GM18951 (cell line): Measurements from ENCODE around the gene EEF1A2.
"Not testable (repeated sequence)": the region's sequence is repeated elsewhere in the genome, so short reads cannot be mapped to it uniquely, and the experiment has no call there.

ENCODE experiments used
- POLR2A ChIP-seq: IDR thresholded peaks from 4 replicates; pipeline ENCODE4 v1.6.1; 2011; ENCODE audit warnings: mild to moderate bottlenecking; ENCODE audit not compliant: insufficient read length, insufficient read depth; ENCODE audit errors: extremely low read depth
- in situ Hi-C: fragments of 300-500 bp; cut with MboI; formaldehyde crosslinking; loops from one replicate; pipeline ENCODE4 v1.12.0; 2022; ENCODE audit warnings: low sequenced_read_pairs, mixed read lengths, inconsistent platforms; ENCODE audit not compliant: unreplicated experiment

The EEF1A2 gene

GRCh38 chr20:63487781-63488241 is 11.1 kb downstream of the EEF1A2 start:
- in situ Hi-C loops, result no loop called here
- no peak for TF ChIP-seq POLR2A

- in situ Hi-C loops, result no loop called here
- TF ChIP-seq POLR2A, result no peak
These were observed 11.6 kb downstream of the EEF1A2 start for GRCh38 chr20:63487116-63487764.

GRCh38 chr20:63486300-63486855 is 12.5 kb downstream of the EEF1A2 start:
- TF ChIP-seq POLR2A, result no peak
- in situ Hi-C loops, result no loop called here

GRCh38 chr20:63484651-63485403 is 14.1 kb downstream of the EEF1A2 start:
- TF ChIP-seq POLR2A, result no peak
- in situ Hi-C loops, result no loop called here

- TF ChIP-seq POLR2A, result no peak
- in situ Hi-C loops, result no loop called here
These were observed 14.6 kb downstream of the EEF1A2 start for GRCh38 chr20:63484236-63484635.

GRCh38 chr20:63483834-63484233 is 15.0 kb downstream of the EEF1A2 start:
- in situ Hi-C loops, result no loop called here
- no peak for TF ChIP-seq POLR2A

GRCh38 chr20:63482021-63482587 is 16.8 kb downstream of the EEF1A2 start:
- no peak for TF ChIP-seq POLR2A
- in situ Hi-C loops, result no loop called here

GRCh38 chr20:63481503-63481902 is 17.4 kb downstream of the EEF1A2 start:
- TF ChIP-seq POLR2A, result no peak
- in situ Hi-C loops, result no loop called here

- in situ Hi-C loops, result not testable (repeated sequence)
These were observed 19.0 kb downstream of the EEF1A2 start for GRCh38 chr20:63479695-63480419.

- in situ Hi-C loops, result no loop called here
- no peak for TF ChIP-seq POLR2A
These were observed 20.3 kb downstream of the EEF1A2 start for GRCh38 chr20:63478346-63479302.

GRCh38 chr20:63477944-63478343 is 20.9 kb downstream of the EEF1A2 start:
- TF ChIP-seq POLR2A, result no peak
- in situ Hi-C loops, result no loop called here

- no peak for TF ChIP-seq POLR2A
- in situ Hi-C loops, result no loop called here
These were observed 21.7 kb downstream of the EEF1A2 start for GRCh38 chr20:63477061-63477616.

GRCh38 chr20:63475209-63475608 is 23.7 kb downstream of the EEF1A2 start:
- TF ChIP-seq POLR2A, result no peak

More at GRCh38 chr20:63475209-63475608, 23.7 kb downstream of the EEF1A2 start:
- in situ Hi-C loops, result no loop called here
